Measurements from ENCODE around the gene FBP2. TPM values are rescaled to one million over a fixed set of nuclear protein-coding genes. Genes with fewer than 3 reads are reported as not detected.

The FBP2 gene
- total and polyA plus RNA-seq, 2 of the 8 experiments (the other 6 are each of a cell fraction or from before 2014, with no cell fraction given) = not detected

DNA sequence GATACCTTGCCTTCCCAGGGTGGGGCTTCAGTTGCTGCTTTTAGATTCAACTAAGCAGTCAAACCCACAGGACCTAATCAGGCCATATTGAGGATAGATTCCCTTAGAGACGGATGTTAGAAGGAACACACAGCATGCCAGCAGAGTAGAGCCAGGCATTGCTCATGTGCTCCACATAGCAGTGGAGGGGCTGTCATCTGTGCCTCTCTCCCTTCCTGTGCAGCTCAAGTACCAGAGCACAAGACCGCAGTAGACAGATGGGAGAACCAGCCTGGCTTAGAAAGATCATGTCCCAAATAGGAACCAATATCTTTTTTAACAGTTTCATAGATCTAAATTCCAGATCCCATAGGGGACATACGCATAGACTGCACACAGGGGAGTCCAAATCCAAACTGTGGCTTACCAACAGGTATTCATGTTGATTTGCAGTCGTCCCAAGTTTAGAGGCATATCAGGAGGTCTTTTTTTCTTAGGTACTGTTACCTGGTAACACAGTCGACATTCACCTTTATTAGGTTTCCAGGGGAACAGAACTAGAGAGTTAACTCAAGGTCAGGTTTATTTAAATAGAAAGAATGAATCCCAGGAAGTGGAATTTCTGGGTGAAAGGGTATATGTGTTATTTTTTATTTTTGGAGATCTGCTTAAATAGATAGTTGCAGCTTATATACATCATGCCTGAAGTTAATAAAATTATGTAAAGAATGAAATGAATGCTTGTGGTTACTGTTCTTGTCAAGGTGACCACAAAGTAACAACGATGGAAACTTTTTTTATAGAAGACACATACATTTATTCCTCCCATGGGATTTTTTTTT is 82.3 kb downstream of the FBP2 start:
- no peaks in the 10 kb centered on the region for H3K36me3 ChIP-seq (ENCODE audit: control insufficient read depth in 2 of 4, insufficient read depth in 4 of 4, low read length in 3 of 4)
- no peaks in the 10 kb centered on the region for H3K4me1 ChIP-seq (replicated peaks in 1 of 4; ENCODE audit: control insufficient read depth in 3 of 4, insufficient read depth in 4 of 4, low read length in 3 of 4)
- no peaks in the 10 kb centered on the region for H3K79me2 ChIP-seq (ENCODE audit: control insufficient read depth in 1 of 2, insufficient read depth in 2 of 2, low read length in 2 of 2)
- H2BK5ac ChIP-seq (ENCODE audit: low read depth, low read length) = no peak overlapping the region
- no peak overlapping the region for H3K4me2 ChIP-seq (ENCODE audit: insufficient read depth in 1 of 2, low read depth in 2 of 2, low read length in 2 of 2)
- H3K27me3 ChIP-seq (replicated peaks in 1 of 4; ENCODE audit: control insufficient read depth in 3 of 4, extremely low read depth in 1 of 4, insufficient read depth in 3 of 4, low read length in 3 of 4) = no peaks in the 10 kb centered on the region
- H2BK20ac ChIP-seq (ENCODE audit: low read length) = no peak overlapping the region
- no peak overlapping the region for H3K18ac ChIP-seq (ENCODE audit: extremely low read depth, low read length)
- CTCF ChIA-PET (ENCODE audit: partially characterized antibody) = no interaction called here
- no peaks in the 10 kb centered on the region for H3K23me2 ChIP-seq (ENCODE audit: low read depth, low read length)
- H3K56ac ChIP-seq (replicated peaks; ENCODE audit: insufficient read length, low read depth, low read length) = no peak overlapping the region
- no peaks in the 10 kb centered on the region for H4K20me1 ChIP-seq (replicated peaks in 1 of 2; ENCODE audit: control insufficient read depth in 1 of 2, insufficient read depth in 2 of 2, low read length in 2 of 2)
- no peak overlapping the region for H2AK5ac ChIP-seq (ENCODE audit: low read depth, low read length)
- FAIRE-seq = no peak
- H4K8ac ChIP-seq (ENCODE audit: extremely low read depth, insufficient read depth, low read length) = no peak overlapping the region
- H2AFZ ChIP-seq (ENCODE audit: low read length) = no peak overlapping the region
- 77% methylated on average over 6 of the region's 6 CpGs; no CpG with 5 or more reads in 1 of the 2 experiments for WGBS, 2 experiments (ENCODE audit: extremely low coverage in 1 of 2, insufficient coverage in 1 of 2, insufficient read length in 1 of 2, insufficient replicate concordance in 2 of 2, low coverage in 1 of 2, low lambda C conversion rate in 2 of 2, missing lambda C conversion rate in 1 of 2)
- no peak overlapping the region for H3K14ac ChIP-seq (ENCODE audit: insufficient read length)
- H2BK12ac ChIP-seq (ENCODE audit: low read depth, low read length) = no peak overlapping the region
- H3K4ac ChIP-seq (replicated peaks; ENCODE audit: insufficient read length, low read depth, low read length) = no peak overlapping the region
- no peak overlapping the region for H3K23ac ChIP-seq (ENCODE audit: insufficient read length)
- H4K5ac ChIP-seq (ENCODE audit: insufficient read length, low read depth, low read length) = no peak overlapping the region
- no peaks in the 10 kb centered on the region for H3K9me3 ChIP-seq (ENCODE audit: insufficient read depth in 2 of 2, low read depth in 1 of 2, low read length in 1 of 2)
- no peak overlapping the region for H3K9ac ChIP-seq (replicated peaks in 1 of 4; ENCODE audit: extremely low read depth in 1 of 4, low read depth in 3 of 4, low read length in 3 of 4)
- H2BK15ac ChIP-seq (ENCODE audit: low read length) = no peak overlapping the region
- no peak overlapping the region for H3K4me3 ChIP-seq (ENCODE audit: extremely low read depth in 1 of 4, insufficient read depth in 2 of 4, low read depth in 3 of 4, low read length in 4 of 4)
- no peak overlapping the region for H3K27ac ChIP-seq (ENCODE audit: low read depth, low read length)
- DNase-seq (ENCODE audit: low read depth in 1 of 2, low spot score in 2 of 2) = no peak
- H3K79me1 ChIP-seq (ENCODE audit: low read depth, low read length) = no peaks in the 10 kb centered on the region
- peak overlapping the region; percentile 51 for H2BK120ac ChIP-seq (replicated peaks; ENCODE audit: low read depth, low read length)
- no peak overlapping the region for H4K91ac ChIP-seq (replicated peaks; ENCODE audit: insufficient read length, low read length)
- POLR2A ChIA-PET (ENCODE audit: partially characterized antibody) = no interaction called here
- TF ChIP-seq SIRT6 (IDR thresholded peaks at IDR 0.05; ENCODE audit: low read length) (no peak), SIX5 (IDR thresholded peaks at IDR 0.05; ENCODE audit: low read depth, low read length) (no peak), GTF2F1 (IDR thresholded peaks at IDR 0.05; ENCODE audit: borderline replicate concordance, low read depth, low read length) (no peak), CREB1 (IDR thresholded peaks at IDR 0.05) (no peak), RBBP5 (IDR thresholded peaks at IDR 0.05; ENCODE audit: borderline replicate concordance, low read depth, low read length) (no peak), ATF2 (IDR thresholded peaks at IDR 0.05; ENCODE audit: low read length) (no peak), TEAD4 (IDR thresholded peaks at IDR 0.05; ENCODE audit: low read depth, low read length) (no peak), SP1 (IDR thresholded peaks at IDR 0.05; ENCODE audit: low read depth, low read length) (no peak), CTCF (IDR thresholded peaks at IDR 0.05; ENCODE audit: control extremely low read depth in 1 of 3, insufficient read depth in 1 of 3, low read depth in 1 of 3, low read length in 3 of 3) (no peak), BACH1 (IDR thresholded peaks at IDR 0.05; ENCODE audit: low read length) (no peak)

Measured in H1 (cell line).